ENCODE results near the gene SNRNP35.
"Not testable (repeated sequence)": the region's sequence is repeated elsewhere in the genome, so short reads cannot be mapped to it uniquely, and the experiment has no call there.

Gene SNRNP35

GRCh38 chr12:123512838-123513665, 55.1 kb downstream of the SNRNP35 start:
- CTCF ChIA-PET = no interaction called here
- WGBS (ENCODE audit: insufficient coverage) = 93% methylated on average over 20 of the region's 26 CpGs
- no peaks in the 10 kb centered on the region for H3K36me3 ChIP-seq (ENCODE audit: control insufficient read depth in 4 of 4, insufficient read depth in 4 of 4, low read length in 3 of 4)
- DNase-seq = peak in 1 of 3 donors; percentile 9
- no peak overlapping the region for H3K4me3 ChIP-seq (ENCODE audit: control insufficient read depth in 1 of 7, extremely low read depth in 1 of 7, insufficient read depth in 4 of 7, low read depth in 2 of 7, low read length in 6 of 7)
- POLR2A ChIA-PET = no interaction called here
- peaks cover 0 to 6% (median 4%) of the 10 kb centered on the region in 4 experiments for H3K4me1 ChIP-seq (ENCODE audit: control extremely low read depth in 1 of 4, control insufficient read depth in 4 of 4, insufficient read depth in 4 of 4, low read length in 3 of 4)
- H3K9me3 ChIP-seq (ENCODE audit: control extremely low read depth in 1 of 5, control insufficient read depth in 4 of 5, insufficient read depth in 2 of 5, low read depth in 1 of 5, low read length in 4 of 5) = no peaks in the 10 kb centered on the region
- no peaks in the 10 kb centered on the region for H3K27me3 ChIP-seq (replicated peaks in 2 of 5; ENCODE audit: control insufficient read depth in 4 of 5, insufficient read depth in 5 of 5, low read length in 4 of 5)
- H3K27ac ChIP-seq (ENCODE audit: insufficient read depth in 1 of 2, low read depth in 1 of 2, low read length in 2 of 2, poor library complexity in 1 of 2, severe bottlenecking in 2 of 2) = no peak overlapping the region

- 94% methylated on average over 13 of the region's 13 CpGs for WGBS (ENCODE audit: insufficient coverage)
- no peak overlapping the region for H3K27ac ChIP-seq (ENCODE audit: insufficient read depth in 1 of 2, low read depth in 1 of 2, low read length in 2 of 2, poor library complexity in 1 of 2, severe bottlenecking in 2 of 2)
- no peak overlapping the region for H3K4me3 ChIP-seq (ENCODE audit: control insufficient read depth in 1 of 7, extremely low read depth in 1 of 7, insufficient read depth in 4 of 7, low read depth in 2 of 7, low read length in 6 of 7)
- H3K4me1 ChIP-seq (ENCODE audit: control extremely low read depth in 1 of 4, control insufficient read depth in 4 of 4, insufficient read depth in 4 of 4, low read length in 3 of 4) = peaks cover 0 to 6% (median 4%) of the 10 kb centered on the region in 4 experiments
- no peaks in the 10 kb centered on the region for H3K36me3 ChIP-seq (ENCODE audit: control insufficient read depth in 4 of 4, insufficient read depth in 4 of 4, low read length in 3 of 4)
- H3K9me3 ChIP-seq (ENCODE audit: control extremely low read depth in 1 of 5, control insufficient read depth in 4 of 5, insufficient read depth in 2 of 5, low read depth in 1 of 5, low read length in 4 of 5) = no peaks in the 10 kb centered on the region
- POLR2A ChIA-PET = no interaction called here
- H3K27me3 ChIP-seq (replicated peaks in 2 of 5; ENCODE audit: control insufficient read depth in 4 of 5, insufficient read depth in 5 of 5, low read length in 4 of 5) = no peaks in the 10 kb centered on the region
- CTCF ChIA-PET = no interaction called here
- no peak for DNase-seq
These were observed 55.9 kb downstream of the SNRNP35 start for GRCh38 chr12:123513805-123514204.

- POLR2A ChIA-PET; H3K27ac ChIP-seq (ENCODE audit: insufficient read depth in 1 of 2, low read depth in 1 of 2, low read length in 2 of 2, poor library complexity in 1 of 2, severe bottlenecking in 2 of 2); CTCF ChIA-PET; DNase-seq; H3K4me1 ChIP-seq (ENCODE audit: control extremely low read depth in 1 of 4, control insufficient read depth in 4 of 4, insufficient read depth in 4 of 4, low read length in 3 of 4); H3K4me3 ChIP-seq (ENCODE audit: control insufficient read depth in 1 of 7, extremely low read depth in 1 of 7, insufficient read depth in 4 of 7, low read depth in 2 of 7, low read length in 6 of 7); H3K27me3 ChIP-seq (replicated peaks in 2 of 5; ENCODE audit: control insufficient read depth in 4 of 5, insufficient read depth in 5 of 5, low read length in 4 of 5); H3K9me3 ChIP-seq (ENCODE audit: control extremely low read depth in 1 of 5, control insufficient read depth in 4 of 5, insufficient read depth in 2 of 5, low read depth in 1 of 5, low read length in 4 of 5); H3K36me3 ChIP-seq (ENCODE audit: control insufficient read depth in 4 of 4, insufficient read depth in 4 of 4, low read length in 3 of 4): not testable (repeated sequence)
- no CpG with 5 or more reads among the region's 1 CpG for WGBS (ENCODE audit: insufficient coverage)
These were observed 56.8 kb downstream of the SNRNP35 start for GRCh38 chr12:123514582-123515221.

- POLR2A ChIA-PET = no interaction called here
- no peak overlapping the region for H3K4me3 ChIP-seq (ENCODE audit: control insufficient read depth in 1 of 7, extremely low read depth in 1 of 7, insufficient read depth in 4 of 7, low read depth in 2 of 7, low read length in 6 of 7)
- no peaks in the 10 kb centered on the region for H3K36me3 ChIP-seq (ENCODE audit: control insufficient read depth in 4 of 4, insufficient read depth in 4 of 4, low read length in 3 of 4)
- no peak for DNase-seq
- no peaks in the 10 kb centered on the region for H3K4me1 ChIP-seq (ENCODE audit: control extremely low read depth in 1 of 4, control insufficient read depth in 4 of 4, insufficient read depth in 4 of 4, low read length in 3 of 4)
- 97% methylated on average over 8 of the region's 11 CpGs for WGBS (ENCODE audit: insufficient coverage)
- CTCF ChIA-PET = no interaction called here
- H3K27ac ChIP-seq (ENCODE audit: insufficient read depth in 1 of 2, low read depth in 1 of 2, low read length in 2 of 2, poor library complexity in 1 of 2, severe bottlenecking in 2 of 2) = no peak overlapping the region
- H3K9me3 ChIP-seq (ENCODE audit: control extremely low read depth in 1 of 5, control insufficient read depth in 4 of 5, insufficient read depth in 2 of 5, low read depth in 1 of 5, low read length in 4 of 5) = no peaks in the 10 kb centered on the region
- no peaks in the 10 kb centered on the region for H3K27me3 ChIP-seq (replicated peaks in 2 of 5; ENCODE audit: control insufficient read depth in 4 of 5, insufficient read depth in 5 of 5, low read length in 4 of 5)
These were observed 58.4 kb downstream of the SNRNP35 start for GRCh38 chr12:123516216-123516780.

Data from common myeloid progenitor, CD34-positive (primary cell).